GM23338 (cell line): ENCODE measurements around the gene PTPRE. TPM values are rescaled to one million over a fixed set of nuclear protein-coding genes. Genes with fewer than 3 reads are reported as not detected.

ENCODE experiments used
- CREB1 ChIP-seq: fragments of 250-450 bp; sonication (Bioruptor Pico); IDR thresholded peaks from 2 replicates; pipeline ENCODE4 v1.5.0; 2020; ENCODE audit warnings: low read depth, mild to moderate bottlenecking, moderate library complexity
- EZH2phosphoT487 ChIP-seq: fragments of 200-600 bp; sonication (generic); IDR thresholded peaks from one replicate; pipeline ENCODE4 v1.8.1; 2018; ENCODE audit warnings: antibody characterized with exemption; ENCODE audit not compliant: unreplicated experiment
- JUNB ChIP-seq: IDR thresholded peaks from one replicate; pipeline ENCODE4 v1.6.1; 2016; ENCODE audit warnings: antibody characterized with exemption; ENCODE audit not compliant: unreplicated experiment
- NANOG ChIP-seq: IDR thresholded peaks from 2 replicates; pipeline ENCODE4 v1.6.1; 2016; ENCODE audit warnings: antibody characterized with exemption, borderline replicate concordance
- STAT1 ChIP-seq: IDR thresholded peaks from one replicate; pipeline ENCODE4 v1.6.1; 2016; ENCODE audit warnings: antibody characterized with exemption; ENCODE audit not compliant: unreplicated experiment
- ZNF331 ChIP-seq: fragments of 250-450 bp; sonication (Bioruptor Pico); IDR thresholded peaks from 2 replicates; pipeline ENCODE4 v1.5.0; 2020; ENCODE audit warnings: low read depth, mild to moderate bottlenecking, moderate library complexity
- polyA plus RNA-seq: library from polyadenylated mRNA; unstranded; fragments of >200 nt; fragmentation: Nextera tagmentation; extraction: Ambion mirVana; gene quantifications from 2 replicates; pipeline ENCODE4 v1.2.1, GENCODE V29; 2016
- total RNA-seq: library from RNA; depleted of rRNA; stranded (reverse); fragments of >200 nt; shearing (Covaris generic); gene quantifications from 2 replicates; pipeline ENCODE4 v1.2.3, GENCODE V29; 2014
- TF ChIP-seq, protein P1 (sequence below): fragments of 250-450 bp; sonication (Bioruptor Pico); IDR thresholded peaks from 2 replicates; pipeline ENCODE4 v1.5.0; 2020; ENCODE audit warnings: mild to moderate bottlenecking, moderate library complexity
- TF ChIP-seq, protein P2 (sequence below): IDR thresholded peaks from one replicate; pipeline ENCODE4 v1.6.1; 2018; ENCODE audit warnings: antibody characterized with exemption; ENCODE audit not compliant: unreplicated experiment

Gene PTPRE
- total and polyA plus RNA-seq, 2 experiments from 2014 or later = 0.34 to 0.42 TPM

DNA sequence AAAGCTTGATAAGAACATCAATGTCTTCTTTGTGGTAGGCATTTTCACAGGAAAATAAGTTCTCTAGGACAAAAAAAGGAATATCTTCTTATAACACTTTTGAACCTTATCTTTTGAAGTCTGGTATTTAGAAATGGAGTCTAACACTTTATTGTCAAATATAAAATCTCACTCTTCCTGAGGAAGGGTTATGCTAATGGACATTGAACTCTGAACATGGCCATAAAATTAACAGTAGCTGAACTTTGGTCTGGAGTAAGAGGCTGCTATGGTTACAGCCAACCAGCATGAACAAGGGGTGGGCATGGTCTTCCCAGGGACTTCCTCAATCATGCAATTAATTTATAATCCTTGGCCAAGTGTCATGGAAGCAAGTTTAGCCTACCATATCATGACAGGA, 14.2 kb upstream of the PTPRE start, which contains the start of gene CLRN3 (continued):
- TF ChIP-seq, protein P1, sequence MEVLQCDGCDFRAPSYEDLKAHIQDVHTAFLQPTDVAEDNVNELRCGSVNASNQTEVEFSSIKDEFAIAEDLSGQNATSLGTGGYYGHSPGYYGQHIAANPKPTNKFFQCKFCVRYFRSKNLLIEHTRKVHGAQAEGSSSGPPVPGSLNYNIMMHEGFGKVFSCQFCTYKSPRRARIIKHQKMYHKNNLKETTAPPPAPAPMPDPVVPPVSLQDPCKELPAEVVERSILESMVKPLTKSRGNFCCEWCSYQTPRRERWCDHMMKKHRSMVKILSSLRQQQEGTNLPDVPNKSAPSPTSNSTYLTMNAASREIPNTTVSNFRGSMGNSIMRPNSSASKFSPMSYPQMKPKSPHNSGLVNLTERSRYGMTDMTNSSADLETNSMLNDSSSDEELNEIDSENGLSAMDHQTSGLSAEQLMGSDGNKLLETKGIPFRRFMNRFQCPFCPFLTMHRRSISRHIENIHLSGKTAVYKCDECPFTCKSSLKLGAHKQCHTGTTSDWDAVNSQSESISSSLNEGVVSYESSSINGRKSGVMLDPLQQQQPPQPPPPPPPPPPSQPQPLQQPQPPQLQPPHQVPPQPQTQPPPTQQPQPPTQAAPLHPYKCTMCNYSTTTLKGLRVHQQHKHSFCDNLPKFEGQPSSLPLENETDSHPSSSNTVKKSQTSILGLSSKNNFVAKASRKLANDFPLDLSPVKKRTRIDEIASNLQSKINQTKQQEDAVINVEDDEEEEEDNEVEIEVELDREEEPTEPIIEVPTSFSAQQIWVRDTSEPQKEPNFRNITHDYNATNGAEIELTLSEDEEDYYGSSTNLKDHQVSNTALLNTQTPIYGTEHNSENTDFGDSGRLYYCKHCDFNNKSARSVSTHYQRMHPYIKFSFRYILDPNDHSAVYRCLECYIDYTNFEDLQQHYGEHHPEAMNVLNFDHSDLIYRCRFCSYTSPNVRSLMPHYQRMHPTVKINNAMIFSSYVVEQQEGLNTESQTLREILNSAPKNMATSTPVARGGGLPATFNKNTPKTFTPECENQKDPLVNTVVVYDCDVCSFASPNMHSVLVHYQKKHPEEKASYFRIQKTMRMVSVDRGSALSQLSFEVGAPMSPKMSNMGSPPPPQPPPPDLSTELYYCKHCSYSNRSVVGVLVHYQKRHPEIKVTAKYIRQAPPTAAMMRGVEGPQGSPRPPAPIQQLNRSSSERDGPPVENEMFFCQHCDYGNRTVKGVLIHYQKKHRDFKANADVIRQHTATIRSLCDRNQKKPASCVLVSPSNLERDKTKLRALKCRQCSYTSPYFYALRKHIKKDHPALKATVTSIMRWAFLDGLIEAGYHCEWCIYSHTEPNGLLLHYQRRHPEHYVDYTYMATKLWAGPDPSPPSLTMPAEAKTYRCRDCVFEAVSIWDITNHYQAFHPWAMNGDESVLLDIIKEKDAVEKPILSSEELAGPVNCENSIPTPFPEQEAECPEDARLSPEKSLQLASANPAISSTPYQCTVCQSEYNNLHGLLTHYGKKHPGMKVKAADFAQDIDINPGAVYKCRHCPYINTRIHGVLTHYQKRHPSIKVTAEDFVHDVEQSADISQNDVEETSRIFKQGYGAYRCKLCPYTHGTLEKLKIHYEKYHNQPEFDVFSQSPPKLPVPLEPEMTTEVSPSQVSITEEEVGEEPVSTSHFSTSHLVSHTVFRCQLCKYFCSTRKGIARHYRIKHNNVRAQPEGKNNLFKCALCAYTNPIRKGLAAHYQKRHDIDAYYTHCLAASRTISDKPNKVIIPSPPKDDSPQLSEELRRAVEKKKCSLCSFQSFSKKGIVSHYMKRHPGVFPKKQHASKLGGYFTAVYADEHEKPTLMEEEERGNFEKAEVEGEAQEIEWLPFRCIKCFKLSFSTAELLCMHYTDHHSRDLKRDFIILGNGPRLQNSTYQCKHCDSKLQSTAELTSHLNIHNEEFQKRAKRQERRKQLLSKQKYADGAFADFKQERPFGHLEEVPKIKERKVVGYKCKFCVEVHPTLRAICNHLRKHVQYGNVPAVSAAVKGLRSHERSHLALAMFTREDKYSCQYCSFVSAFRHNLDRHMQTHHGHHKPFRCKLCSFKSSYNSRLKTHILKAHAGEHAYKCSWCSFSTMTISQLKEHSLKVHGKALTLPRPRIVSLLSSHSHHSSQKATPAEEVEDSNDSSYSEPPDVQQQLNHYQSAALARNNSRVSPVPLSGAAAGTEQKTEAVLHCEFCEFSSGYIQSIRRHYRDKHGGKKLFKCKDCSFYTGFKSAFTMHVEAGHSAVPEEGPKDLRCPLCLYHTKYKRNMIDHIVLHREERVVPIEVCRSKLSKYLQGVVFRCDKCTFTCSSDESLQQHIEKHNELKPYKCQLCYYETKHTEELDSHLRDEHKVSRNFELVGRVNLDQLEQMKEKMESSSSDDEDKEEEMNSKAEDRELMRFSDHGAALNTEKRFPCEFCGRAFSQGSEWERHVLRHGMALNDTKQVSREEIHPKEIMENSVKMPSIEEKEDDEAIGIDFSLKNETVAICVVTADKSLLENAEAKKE = no peak
- TF ChIP-seq ZNF331 (no peak), NANOG (no peak), JUNB (no peak), STAT1 (no peak), EZH2phosphoT487 (no peak), CREB1 (CRISPR knock-in tag) (no peak)
- TF ChIP-seq, protein P2, sequence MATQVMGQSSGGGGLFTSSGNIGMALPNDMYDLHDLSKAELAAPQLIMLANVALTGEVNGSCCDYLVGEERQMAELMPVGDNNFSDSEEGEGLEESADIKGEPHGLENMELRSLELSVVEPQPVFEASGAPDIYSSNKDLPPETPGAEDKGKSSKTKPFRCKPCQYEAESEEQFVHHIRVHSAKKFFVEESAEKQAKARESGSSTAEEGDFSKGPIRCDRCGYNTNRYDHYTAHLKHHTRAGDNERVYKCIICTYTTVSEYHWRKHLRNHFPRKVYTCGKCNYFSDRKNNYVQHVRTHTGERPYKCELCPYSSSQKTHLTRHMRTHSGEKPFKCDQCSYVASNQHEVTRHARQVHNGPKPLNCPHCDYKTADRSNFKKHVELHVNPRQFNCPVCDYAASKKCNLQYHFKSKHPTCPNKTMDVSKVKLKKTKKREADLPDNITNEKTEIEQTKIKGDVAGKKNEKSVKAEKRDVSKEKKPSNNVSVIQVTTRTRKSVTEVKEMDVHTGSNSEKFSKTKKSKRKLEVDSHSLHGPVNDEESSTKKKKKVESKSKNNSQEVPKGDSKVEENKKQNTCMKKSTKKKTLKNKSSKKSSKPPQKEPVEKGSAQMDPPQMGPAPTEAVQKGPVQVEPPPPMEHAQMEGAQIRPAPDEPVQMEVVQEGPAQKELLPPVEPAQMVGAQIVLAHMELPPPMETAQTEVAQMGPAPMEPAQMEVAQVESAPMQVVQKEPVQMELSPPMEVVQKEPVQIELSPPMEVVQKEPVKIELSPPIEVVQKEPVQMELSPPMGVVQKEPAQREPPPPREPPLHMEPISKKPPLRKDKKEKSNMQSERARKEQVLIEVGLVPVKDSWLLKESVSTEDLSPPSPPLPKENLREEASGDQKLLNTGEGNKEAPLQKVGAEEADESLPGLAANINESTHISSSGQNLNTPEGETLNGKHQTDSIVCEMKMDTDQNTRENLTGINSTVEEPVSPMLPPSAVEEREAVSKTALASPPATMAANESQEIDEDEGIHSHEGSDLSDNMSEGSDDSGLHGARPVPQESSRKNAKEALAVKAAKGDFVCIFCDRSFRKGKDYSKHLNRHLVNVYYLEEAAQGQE = no peak
